CD4-positive, alpha-beta T cell treated with Interleukin-4 for 4 hours (primary cell): ENCODE measurements around the gene ATG9B.

Source experiments
- DNase-seq: peaks from one replicate; pipeline ENCODE4 v3.0.0-alpha.2; 2020

The ATG9B gene

DNA sequence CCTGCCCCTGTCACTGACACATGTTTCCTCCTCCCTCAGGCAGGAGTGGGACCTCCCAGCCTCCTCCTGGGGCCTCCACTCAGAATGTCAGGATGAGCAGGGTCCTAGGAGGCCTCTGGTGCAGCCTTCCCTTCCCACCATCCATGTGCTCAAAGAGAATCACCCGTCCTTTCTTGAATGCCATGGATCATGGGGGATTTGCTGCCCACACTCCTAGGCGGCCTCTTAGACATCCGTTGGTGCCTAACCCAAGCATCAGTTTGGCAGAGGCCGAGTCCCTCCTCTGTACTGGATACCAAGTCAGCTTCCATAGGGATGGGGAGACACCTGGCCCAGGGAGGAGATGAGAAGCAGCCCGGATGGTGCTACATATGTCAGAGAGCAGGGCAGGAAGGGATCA, 26.5 kb downstream of the ATG9B start:
- DNase-seq: no peak

- no peak for DNase-seq
Observed at GRCh38 chr7:150997075-150997511, 27.2 kb downstream of the ATG9B start.

- no peak for DNase-seq
Observed at GRCh38 chr7:150996376-150997074, 27.8 kb downstream of the ATG9B start.

GRCh38 chr7:150994838-150995510, 29.3 kb downstream of the ATG9B start:
- DNase-seq: no peak

- no peak for DNase-seq
Observed at GRCh38 chr7:150994141-150994837, 30.0 kb downstream of the ATG9B start.

GRCh38 chr7:150993511-150993910, 30.8 kb downstream of the ATG9B start:
- DNase-seq: no peak

- DNase-seq: no peak
Observed at GRCh38 chr7:150992833-150993302, 31.4 kb downstream of the ATG9B start.

GRCh38 chr7:150992051-150992640, 32.1 kb downstream of the ATG9B start:
- DNase-seq: no peak

DNA sequence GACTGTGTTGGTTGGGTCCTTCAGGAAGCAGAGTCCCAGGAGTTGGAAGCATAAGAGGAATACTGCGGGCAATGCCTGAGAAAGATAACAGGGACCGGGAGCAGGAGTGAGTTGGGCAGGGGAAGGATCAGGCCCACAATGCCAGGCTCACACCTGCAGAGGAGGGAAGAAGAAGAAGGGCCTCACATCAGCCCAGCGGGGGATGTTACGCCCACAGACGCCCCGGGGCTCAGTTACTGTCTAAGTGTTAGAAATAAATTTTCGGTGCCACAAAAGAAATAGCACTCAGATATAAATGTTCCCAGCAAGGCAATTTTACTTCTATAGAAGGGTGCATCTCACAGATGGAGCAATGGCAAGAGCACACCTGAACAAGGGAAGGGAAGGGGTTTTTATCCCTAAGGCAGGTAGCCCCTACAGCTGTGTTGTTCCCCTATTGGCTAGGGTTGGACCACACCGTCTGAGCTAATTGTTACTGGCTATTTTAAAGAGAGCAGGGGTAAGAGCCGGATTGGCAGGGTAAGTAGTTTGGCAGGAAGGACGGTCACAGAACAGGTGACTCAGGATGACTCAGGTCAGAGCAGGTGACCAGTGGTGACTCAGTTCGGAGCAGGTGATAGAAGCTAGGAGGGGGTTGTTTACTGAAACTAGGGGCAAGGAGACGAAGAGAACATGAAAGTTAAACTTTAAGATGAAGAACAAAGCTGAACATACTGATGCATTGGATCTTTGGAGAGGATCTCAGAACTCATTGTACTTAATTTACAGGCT, 33.7 kb downstream of the ATG9B start, which contains the start of gene NOS3:
Gene NOS3 (plus strand): TSS at position 602 of the 771 bp plus-strand sequence. CDS start 2,787 bp downstream, outside the sequence.
- DNase-seq: no peak

- DNase-seq: no peak
Observed at GRCh38 chr7:150989456-150989855, 34.8 kb downstream of the ATG9B start.

- peak; percentile 57 for DNase-seq
Observed at GRCh38 chr7:150988230-150989226, 35.8 kb downstream of the ATG9B start.

- no peak for DNase-seq
Observed at GRCh38 chr7:150986556-150986955, 37.7 kb downstream of the ATG9B start.

DNA sequence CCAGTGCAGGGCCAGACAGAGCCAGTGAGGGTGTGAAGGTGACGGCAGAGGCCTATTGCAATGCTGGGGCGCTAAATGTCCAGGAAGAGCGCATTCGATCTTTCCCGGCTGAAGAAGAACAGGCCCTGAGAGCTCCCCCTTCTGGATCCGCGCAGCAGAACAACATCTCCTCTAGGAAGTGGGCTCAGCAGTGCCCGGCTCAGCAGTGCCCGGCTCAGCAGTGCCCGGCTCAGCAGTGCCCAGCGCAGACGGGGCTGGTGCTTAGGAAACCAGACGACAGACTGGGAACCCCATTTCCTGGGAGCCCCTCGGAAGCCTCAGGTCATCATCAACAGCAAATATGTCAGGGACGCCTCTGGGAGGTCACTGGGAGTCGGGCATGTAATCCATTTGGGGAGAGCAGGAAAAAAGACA, 38.2 kb downstream of the ATG9B start:
- DNase-seq: peak; percentile 52

DNA sequence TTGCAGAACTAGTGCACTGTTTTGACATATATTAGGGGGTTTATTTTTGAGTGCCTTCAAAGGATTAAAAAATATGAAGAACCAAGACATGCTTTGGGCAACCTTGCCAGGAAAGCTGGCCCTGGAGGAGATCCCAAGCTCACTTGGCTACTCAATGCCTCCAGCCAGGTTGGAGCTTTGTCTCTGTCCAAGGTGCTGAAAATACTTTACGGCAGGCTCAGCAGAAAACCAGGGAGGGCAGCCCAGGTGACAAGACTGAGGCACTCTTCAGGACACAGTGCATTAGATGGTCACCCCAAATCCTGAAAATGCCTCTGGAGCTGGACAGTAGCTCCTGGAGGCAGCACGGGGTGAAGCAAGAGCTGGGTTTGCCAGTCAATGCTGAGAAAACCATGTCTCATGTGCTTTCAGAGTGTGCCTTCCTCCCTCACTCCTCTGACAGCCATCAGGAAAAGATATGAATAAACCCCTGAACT, 40.4 kb downstream of the ATG9B start:
- DNase-seq: peak; percentile 29

- no peak for DNase-seq
Observed at GRCh38 chr7:150982351-150982750, 41.9 kb downstream of the ATG9B start.

DNA sequence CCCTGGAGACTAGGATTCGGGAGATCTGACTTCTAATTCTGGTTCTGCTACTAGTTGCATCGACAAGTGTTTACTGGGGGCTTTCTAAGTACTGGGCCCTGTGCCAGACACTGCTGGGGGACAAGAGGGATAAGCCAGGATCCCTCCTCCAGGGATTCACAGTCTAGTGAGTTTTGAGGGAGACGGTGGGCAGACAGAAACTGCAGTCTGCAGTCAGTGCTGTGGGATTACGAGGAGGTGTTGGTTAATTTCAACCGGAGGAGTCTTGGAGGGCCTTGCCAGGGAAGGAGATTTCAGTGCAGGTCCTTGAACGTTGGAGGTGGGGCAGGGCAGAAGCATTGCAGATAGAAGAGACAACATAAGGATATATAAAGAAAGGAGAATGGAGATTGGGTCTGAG, 42.6 kb downstream of the ATG9B start:
- no peak for DNase-seq

- no peak for DNase-seq
Observed at GRCh38 chr7:150980663-150981062, 43.6 kb downstream of the ATG9B start.

GRCh38 chr7:150979713-150980390, 44.4 kb downstream of the ATG9B start:
- no peak for DNase-seq

DNA sequence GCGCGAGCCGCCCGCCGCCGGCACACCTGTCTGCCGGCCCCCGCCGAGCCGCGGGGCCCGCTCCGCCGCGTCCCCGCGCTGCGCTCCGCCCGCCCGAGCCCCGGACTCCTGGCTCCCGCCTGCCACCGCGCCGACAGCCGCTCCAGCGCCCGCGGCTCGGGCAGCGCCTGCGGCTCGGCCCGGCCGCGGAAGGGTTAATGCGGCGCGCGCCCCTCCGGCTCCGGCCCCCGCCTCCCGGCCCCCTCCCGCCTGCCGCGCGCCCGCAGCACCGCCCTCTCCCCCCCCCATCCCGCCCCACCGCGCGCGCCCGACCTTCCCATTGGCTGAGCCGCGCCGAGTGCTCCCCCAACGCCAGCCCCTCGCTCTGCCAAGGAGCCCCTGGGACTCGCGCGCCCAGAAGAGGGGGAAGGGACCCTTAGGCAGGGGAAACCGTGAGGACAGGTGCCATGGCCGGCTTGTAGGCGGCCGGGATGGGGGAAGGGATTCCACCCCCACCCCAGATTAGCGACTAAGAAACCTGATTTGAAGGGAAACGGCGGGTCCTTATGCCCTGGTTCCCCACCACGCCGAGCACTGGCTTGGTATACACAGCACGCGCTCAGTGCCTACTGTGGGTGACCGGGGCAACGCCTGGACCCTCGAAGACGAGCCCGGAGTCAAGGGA, 46.0 kb downstream of the ATG9B start, which contains the start of gene KCNH2:
Gene KCNH2 (minus strand): TSS at position 196 of the 664 bp plus-strand sequence. CDS start 408 bp downstream, outside the sequence.
- no peak for DNase-seq
